CD4-positive, alpha-beta T cell treated with Interferon gamma for 1 hour (primary cell): ENCODE results near the gene ZBTB24.

Experiments
- DNase-seq: peaks from one replicate; pipeline ENCODE4 v3.0.0-alpha.2; 2020

The ZBTB24 gene

DNA sequence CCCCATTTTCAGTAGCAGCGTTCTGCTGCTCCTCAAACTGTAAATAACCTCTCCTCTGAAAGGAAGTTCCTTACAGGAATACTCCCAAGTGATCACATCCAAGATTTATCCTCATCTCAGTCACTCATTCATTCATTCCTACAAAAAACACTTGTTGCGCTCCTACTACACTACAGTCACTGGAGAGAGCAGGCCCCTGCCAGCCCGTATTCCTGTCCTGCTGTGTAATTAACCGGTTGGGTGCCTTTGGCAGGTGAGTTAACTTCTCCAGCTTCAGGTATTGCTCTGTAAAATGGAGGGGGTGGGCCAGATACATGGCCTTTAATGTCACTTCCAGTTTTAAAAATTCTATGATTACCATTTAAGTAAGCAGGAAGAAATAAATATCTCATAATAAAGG lies 15.0 kb upstream of the ZBTB24 start:
- no peak for DNase-seq

DNA sequence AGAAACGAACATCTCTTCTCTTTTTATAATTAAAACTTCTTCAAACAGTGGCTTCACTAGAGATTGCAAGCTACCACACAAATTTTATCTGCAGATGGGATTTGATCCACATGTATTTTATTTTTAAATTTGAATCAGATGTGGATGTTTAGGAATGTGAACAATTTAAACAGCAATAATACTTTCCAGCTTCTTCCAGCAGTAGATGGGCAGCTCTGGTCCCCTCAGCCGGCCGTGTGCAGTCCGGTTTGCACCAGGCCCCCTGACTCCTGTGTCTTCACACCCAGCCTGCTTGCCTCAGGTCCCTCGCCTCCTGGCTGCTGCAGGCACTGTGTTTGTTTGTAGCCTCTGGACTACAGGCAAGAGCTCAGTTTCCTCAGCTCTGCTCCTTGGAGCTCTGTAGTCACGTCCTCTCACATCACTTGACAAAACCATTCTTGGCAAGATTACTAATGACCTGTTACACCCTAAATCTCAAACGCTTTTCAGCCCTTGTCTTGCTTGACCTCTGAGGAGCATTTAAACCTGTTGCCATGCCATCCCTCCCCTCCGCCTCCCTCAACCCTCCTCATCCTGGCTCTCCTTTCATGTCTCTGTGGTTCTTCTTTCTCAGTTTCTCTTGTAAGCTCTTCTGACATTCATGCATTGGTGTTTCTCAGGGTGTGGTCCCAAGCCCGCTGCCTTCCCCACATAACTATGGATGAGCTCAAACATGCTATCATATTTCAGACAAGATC lies 13.2 kb upstream of the ZBTB24 start:
- no peak for DNase-seq

DNA sequence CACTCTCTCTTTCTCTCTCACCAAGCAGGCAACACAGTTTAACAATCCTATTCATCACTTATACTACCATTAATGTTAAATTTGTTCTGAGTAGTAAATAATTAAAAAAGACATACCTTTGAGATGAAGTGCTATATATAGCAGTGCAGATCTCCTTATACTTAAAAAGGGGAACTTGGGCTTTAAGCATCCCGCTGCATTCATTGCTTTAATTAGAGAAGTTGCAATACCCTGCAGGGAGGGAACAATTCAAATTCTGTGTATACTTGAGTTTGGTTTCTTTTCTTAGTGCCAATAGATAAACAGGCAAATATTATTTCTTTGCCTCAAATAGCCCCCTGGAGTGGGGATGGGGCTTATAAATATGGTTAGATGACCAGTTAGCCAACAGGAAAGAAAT lies 10.8 kb upstream of the ZBTB24 start:
- no peak for DNase-seq

DNA sequence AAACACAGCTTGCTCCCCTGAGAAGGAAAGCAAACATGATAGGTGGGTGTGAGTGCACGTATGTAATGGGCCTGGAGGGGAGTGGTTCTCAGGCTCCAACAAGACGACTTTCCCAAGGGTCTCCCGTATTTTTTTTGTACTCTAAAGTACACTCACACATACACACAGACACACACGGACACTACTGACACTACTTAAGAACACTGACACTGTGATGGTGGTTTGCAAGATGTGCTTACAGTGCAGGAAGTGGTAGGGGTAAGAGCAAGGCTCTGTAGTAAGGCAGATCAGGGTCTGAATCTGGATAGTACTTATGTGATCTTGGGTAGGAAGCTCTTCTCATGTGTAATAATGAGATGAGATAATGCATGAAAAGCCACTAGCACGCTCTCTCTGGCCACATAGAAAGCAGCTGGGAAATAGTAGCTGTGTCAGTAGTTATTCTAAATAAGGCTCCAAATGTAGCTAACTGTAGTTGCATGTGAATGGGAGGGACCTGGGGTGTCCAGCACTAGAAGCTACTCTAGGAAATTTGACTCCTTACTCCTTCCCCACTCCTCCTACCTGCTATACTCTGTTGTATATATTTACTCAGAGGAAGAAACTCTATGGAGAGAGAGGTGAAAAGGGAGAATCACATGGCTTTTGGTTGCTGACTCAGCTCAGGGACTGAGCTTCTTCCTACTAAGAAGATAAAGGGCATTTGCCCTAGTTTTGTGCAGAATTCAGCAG lies 8.4 kb upstream of the ZBTB24 start:
- no peak for DNase-seq

DNA sequence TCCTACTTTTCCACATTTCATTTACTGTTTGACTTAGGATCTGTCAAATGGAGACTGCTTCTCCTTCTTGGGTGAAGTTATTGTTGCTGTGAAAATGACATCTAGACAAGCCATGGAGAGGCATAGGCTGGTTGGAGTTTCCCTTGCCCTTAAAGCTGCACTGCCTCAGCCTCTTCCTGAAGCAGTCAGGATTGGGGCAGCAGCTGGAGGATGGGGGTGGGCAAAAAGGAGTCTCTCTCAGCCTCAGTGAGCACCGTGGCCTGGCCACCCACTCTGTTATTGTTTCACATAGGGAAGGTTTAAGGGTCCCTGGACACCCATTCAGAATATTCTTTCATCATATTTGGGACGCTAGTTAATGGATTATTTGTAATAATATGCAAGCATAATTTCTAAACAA lies 7.7 kb upstream of the ZBTB24 start:
- DNase-seq, result no peak

DNA sequence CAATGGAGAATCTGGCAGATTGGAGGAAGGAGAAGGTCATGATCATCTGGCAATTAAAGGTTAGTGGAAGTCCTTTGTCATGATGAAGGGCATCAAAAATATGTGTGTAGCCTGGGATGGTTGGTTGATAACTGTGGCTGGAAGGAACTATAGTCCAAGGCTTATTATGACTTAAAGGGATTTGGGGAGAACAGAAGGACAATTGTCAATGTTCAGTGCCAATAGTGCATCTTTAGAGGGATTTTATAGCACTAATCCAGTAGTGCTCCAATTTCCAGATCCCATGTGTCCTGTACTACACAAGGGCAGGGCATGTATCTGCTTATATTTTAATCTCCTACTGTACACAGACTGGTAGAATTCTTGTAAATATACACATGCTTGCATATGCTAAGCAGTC lies 5.0 kb upstream of the ZBTB24 start:
- DNase-seq, result no peak

DNA sequence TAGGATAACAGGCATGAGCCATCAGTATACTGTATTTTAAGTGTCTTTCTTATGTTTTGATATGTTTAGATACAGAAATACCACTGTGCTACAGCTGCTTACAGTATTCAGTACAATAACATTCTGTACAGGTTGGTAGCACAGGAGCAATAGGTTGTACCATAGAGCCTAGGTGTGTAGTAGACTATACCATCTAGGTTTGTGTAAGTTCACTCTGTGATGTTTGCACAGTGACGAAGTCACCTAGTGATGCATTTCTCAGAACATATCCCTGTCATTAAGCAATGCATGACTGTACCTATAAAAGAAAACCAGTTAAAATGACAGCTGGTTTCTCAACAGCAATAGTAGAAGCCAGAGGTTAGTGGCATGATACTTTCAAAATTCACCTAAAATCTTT lies 3.0 kb upstream of the ZBTB24 start:
- no peak for DNase-seq

DNA sequence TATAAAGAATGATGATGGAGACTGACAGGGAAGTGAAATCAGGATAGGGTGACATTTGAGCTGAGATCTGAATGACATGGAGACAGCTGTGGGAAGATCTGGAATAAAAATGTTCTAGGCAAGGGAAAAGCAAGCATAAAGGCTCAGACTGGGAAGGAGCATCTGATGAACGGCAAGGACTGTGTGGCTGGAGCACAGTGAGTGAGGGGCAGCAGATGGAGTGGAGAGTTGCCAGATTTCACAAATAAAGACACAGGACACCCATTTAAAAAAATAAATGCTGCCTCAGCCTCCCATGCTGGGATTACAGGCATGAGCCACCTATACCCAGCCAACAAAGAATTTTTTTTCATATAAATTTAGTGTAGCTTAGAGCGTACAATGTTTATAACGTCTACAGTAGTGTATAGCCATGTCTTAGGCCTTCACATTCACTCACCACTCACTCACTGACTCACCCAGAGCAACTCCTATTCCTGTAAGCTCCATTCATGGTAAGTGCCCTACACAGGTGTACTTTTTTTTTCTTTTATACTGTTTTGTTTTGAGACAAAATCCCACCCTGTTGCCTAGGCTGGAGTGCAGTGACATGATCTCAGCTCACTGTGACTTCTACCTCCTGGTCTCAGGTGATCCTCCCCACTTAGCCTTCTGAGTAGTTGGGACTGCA lies 2.4 kb upstream of the ZBTB24 start:
- no peak for DNase-seq

DNA sequence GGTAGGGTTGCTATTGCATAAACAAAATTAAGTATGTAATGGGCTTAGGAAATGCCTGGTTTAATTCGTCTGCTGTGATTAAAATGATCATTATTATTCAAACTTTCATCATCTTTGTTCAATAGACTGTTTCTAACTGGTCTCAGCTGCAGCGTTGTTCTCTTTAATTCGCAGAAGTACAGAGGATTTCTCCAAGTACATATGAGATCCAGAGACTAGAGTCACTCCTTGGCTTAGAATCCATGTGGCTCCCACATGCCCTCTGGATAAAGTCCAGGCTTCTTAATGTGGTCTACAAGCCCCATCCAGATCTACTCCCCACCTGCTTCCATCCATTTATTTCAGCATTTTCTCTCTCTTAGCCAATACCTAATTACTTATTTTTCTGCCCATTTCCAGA lies 1.1 kb upstream of the ZBTB24 start:
- DNase-seq, result no peak

DNA sequence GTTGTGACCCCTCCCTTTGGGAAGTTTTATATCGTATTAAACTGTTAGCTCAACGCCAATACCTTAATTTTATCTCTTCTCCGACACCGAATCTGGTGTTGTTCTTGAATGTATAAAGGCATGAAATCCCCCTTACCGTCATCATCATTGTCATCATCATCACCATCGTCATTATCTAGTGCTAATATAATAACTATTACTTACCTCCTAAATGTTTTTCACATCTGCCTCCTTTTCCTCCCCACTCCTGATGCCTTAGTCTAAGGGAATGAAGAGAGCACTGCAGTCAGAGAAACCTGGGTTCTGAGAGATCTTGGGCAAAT lies 677 bp upstream of the ZBTB24 start:
- DNase-seq, result no peak

DNA sequence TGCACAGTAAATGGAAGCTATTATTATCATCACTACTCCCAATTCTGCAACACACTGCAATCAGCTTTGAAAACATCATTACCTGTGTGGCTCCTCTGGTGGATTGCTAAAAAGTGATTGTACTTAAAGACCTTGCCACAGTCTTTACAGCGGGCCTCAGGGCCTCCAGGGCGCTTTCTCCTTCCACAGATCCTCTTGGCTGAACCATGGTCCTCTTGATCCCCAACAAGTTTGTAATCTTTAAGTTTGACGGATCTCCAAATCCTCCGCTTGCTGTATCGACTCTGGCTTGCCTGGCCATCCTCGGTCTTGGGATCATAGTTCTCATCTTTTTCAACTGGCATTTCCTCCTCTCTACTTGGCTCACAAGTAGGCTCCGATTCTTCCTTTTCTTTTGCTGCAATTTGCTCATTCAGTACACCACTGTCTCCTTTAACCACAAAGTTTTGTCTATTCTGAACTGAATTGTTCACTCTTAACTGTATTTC lies 2.0 kb downstream of the ZBTB24 start:
- DNase-seq, result no peak

DNA sequence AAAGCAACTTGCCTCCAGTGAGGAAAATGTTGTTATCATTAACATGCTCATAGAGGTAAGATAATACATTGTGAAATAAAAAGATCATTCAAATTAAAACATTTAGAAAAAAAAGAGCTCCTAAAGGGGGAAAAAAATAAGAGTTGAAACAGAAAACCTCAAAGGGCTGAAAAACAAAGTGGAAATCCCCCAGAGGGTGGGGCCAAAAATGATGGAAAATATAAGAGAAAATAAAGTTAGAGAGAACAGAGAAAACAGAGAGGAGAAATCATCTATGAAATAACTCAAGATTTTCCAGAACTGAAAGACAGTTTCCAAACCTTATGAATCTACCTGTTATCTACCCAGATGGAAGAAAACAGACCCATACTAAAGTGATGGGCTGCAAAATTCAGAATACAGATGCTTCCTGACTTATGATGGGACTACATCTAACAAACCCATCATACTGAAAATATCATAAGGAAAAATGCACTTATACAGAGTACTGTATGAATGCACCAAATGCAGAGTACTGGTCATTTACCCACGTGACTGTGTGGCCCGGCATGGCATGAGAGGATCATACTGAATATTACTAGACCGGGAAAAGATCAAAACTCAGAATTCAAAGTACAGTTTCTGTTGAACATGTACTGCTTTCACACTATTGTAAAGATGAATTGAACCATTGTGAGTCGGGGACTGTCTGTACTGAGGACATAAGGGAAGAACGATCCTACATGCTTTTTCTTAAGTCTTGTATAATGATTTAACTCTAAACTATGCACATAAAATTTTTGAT lies 4.0 kb downstream of the ZBTB24 start:
- no peak for DNase-seq

DNA sequence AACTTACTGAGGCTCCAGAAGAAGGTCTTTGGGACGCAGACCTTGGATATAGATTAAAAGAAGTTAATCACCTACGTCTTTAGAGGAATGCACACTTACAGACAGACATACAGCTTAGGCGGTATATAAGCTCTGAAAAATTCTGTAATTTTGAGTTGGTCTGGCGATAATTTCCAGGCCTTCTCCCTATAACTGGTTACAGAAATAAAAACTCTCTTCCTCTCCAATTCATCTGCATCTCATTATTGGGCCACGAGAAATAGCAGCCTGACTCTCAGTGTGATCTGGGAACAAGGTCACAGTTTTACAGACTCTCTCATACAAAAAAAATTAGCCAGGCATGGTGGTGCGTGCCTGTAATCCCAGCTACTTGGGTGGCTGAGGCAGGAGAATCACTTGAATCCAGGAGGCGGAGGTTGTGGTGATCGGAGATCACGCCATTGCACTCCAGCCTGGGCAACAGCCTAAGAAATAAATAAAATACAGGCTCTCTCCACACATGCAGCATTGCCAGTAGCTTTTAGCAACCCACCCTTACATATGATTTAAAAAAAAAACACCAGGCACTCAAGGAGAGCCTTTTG lies 4.7 kb downstream of the ZBTB24 start:
- DNase-seq, result no peak

DNA sequence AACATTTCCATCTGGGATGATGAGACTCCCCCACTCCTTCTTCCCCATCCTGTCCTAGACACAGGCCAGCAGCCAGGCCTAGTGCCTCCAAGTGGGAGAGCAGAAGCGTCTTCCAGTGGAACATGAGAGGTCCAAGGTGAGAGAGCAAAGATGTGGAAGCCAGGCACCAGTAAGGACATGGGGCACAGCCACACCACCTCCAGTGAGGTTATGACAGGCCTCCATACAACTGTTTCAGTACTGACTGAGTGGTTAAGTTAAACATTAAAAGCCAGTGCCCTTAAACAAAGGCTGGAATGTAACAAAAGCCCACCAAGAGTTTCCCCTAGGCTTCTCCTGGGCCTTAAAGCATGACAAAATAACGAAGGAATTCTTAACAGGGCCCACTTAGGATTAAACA lies 5.3 kb downstream of the ZBTB24 start:
- DNase-seq, result no peak

DNA sequence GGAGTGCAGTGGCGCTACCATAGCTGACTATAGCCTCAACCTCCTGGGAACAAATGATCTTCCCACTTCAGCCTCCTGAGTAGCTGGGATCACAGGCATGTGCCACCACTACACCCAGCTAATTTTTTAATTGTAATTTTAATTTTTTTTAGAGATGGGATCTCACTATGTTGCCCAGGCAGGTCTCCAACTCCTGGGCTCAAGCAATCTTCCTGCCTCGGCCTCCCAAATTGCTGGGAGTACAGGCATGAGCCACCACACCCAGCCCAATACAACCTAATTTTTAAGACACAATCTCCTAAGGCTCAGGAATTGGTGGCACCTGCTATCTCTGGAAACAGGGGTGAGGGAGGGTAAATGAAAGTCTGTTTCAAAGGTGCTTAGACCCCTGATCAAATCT lies 5.8 kb downstream of the ZBTB24 start:
- DNase-seq, result no peak

DNA sequence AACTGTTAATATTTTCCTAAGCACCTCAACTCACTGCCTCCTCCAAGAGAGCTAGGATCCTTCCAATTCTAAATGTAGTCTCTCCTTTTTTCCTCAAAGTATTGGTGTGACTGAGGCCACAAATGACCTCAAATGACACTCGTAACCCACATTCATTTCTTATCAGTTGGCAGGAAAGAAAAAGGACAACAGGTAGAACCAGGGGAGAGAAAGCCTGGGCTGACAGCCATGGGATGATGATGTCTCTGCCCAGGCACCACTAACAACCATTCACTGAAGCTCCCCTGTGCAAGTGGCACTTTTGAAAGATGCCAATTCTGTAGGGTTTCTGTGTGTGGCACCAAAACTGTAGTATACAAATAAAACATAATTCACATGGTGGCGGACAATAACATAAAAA lies 7.4 kb downstream of the ZBTB24 start:
- no peak for DNase-seq

DNA sequence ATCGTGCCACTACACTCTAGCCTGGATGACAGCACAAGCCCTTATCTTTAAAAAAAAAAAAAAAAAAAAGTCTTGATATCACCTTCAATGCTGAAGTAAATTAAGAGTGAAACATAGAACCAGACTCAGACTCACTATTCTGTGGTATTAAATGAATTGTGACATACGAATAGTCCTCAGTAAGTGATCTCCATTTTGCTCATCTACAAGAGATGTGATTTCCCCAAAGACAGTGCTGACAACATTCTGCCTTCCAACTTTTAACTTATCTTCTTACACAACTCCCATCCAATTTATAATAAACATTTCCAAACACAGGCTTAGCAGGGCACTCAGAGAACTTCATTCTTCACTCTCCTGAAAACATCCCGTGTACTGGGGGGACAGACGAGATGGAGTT lies 8.0 kb downstream of the ZBTB24 start:
- DNase-seq, result no peak

DNA sequence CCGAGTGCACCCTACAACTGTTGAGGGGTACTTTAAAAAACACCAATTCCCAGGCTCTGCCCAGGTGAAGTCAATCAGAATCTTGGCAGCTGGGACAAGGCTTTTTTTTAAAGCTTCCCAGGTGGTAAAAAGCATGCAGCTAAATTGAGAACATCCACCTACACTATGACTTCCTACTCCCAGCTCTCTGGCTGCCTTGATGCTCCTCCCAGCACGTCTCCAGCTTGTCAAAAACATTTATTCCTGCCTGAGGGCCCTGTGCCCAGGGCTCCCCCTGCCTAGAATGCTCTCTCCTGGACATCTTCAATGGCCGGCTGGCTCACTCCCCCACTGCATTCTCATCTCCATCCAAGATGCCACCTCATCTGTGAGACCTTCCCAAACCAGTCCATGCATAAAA lies 9.9 kb downstream of the ZBTB24 start:
- no peak for DNase-seq

DNA sequence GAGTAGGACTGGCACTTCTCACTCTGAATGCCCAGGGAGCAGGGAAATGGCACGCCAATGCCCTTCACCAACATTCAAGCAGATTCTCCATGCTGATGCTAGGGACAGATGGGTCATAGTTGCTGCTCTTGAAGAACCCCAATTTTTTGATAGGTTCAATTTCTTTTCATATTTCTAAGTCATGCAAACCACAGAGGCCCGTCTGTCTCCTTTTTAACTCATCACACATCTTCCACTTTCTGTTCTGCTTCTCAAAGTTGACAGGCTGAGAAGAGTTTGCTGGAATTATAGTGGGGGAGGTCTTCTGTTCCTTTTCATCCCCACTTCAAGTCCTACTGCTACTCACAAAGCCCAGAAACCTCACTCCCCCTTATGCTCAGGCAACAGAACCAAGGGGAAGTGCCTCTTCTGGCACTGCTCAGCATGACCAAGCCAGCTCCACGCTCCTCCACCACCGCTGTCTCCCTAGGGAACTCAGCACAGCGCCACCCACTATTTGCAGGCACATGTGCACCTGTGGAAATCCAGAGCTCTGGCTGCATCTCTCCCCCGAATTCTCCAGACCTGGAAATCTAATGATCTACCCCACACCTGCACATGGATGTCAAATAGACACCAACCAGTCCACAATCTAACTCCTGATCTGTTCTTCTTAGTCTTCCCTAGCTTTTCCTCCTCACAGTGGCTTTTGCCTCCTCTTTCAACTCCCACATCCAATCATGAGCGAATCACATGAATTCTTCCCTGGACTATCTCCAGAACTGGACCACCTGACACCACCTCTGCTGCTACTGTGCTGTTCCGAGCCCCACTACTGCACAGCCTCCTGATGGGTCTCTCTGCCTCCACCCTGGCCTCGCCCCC lies 10.7 kb downstream of the ZBTB24 start:
- DNase-seq, result no peak

DNA sequence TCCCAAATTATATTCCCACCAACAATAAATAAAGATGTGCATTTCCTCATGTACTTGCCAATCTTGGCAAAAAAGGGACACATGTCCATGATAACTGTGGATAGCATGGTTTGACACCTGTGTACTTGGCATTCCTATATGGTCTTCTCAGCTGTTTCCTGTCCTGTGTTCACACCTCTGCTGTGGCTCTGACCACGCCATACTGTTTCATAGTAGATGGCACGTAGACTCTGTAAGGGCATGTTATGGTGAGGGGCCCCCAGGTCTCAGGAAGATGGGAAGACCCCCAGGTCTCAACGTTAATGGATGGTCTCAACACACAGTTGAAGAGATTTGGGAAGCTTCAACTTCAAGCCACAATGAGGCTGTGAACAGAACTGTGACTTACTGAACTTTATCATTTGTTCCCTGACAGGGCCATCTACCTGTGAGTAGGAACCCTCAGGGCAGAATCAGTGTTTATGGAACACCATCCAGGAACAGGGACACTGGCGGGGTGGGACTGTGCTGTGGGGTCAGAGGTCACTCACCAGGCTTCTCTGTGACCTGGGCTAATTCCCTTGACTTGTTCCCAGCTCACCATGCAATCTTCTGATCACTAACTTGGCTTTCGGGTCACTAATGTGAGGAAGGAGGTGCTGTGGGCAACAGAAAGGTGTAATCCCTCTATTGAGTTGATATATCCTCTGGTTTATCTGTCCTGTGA lies 11.8 kb downstream of the ZBTB24 start:
- DNase-seq, result no peak

DNA sequence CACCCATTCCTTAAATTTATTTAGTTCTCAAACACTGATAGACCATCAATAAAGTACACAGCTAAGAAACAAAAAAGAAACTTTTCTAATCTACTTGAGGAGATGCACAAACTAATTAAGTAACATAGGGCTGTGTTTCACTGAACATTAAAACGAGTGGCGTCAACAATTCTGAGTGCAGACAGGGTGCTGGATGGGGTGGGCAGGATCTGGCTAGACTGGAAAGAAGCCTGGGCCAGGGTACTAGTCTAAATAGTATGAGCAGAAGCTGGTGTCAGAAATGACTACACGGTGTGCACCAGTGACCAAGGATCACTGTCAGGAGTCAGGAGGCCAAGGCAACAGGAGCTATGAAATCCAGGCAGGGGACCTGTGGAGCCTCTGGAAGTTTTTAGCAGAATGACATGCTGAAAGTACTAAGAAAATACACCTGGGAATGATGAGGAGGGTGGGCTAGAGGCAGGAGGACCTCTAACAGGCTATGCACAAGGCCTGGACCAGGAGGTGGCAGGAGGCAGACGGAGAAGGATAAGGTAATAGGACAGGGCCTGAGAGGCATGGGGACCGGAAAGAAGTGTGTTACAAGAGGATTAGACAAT lies 13.3 kb downstream of the ZBTB24 start:
- no peak for DNase-seq
